ENCODE measurements around the gene TRAM2.

TRAM2 gene

GRCh38 chr6:52509281-52510212, 67.3 kb downstream of the TRAM2 start:
- no peak for ATAC-seq (replicated peaks)
- H3K4me3 Mint-ChIP-seq, result no peak overlapping the region
- H3K27ac Mint-ChIP-seq, result no peak overlapping the region
- no peaks in the 10 kb centered on the region for H3K4me1 Mint-ChIP-seq (ENCODE audit: low read depth in 2 of 2)
- H3K9me3 Mint-ChIP-seq, result no peaks in the 10 kb centered on the region
- H3K36me3 Mint-ChIP-seq (ENCODE audit: insufficient read depth), result peaks cover 18% of the 10 kb centered on the region
- DNase-seq, result no peak
- H3K27me3 Mint-ChIP-seq, result no peaks in the 10 kb centered on the region

GRCh38 chr6:52508261-52508739, 68.6 kb downstream of the TRAM2 start:
- Mint-ChIP-seq H3K36me3 (ENCODE audit: insufficient read depth) (peaks cover 14% of the 10 kb centered on the region), H3K27me3 (no peaks in the 10 kb centered on the region), H3K27ac (no peak overlapping the region), H3K4me3 (peak overlapping the region in 1 of 2 donors; percentile 23), H3K4me1 (ENCODE audit: low read depth in 2 of 2) (no peaks in the 10 kb centered on the region), H3K9me3 (no peaks in the 10 kb centered on the region)
- DNase-seq (no peak), ATAC-seq (replicated peaks) (no peak)

GRCh38 chr6:52507557-52508260, 69.2 kb downstream of the TRAM2 start:
- Mint-ChIP-seq H3K4me3 (no peak overlapping the region), H3K36me3 (ENCODE audit: insufficient read depth) (peaks cover 14% of the 10 kb centered on the region), H3K4me1 (ENCODE audit: low read depth in 2 of 2) (no peaks in the 10 kb centered on the region), H3K9me3 (no peaks in the 10 kb centered on the region), H3K27ac (peak overlapping the region in 1 of 2 donors; percentile 83), H3K27me3 (no peaks in the 10 kb centered on the region)
- DNase-seq, result no peak
- ATAC-seq (replicated peaks), result no peak

- no peak overlapping the region for H3K4me3 Mint-ChIP-seq
- no peaks in the 10 kb centered on the region for H3K27me3 Mint-ChIP-seq
- peak overlapping the region in 1 of 2 donors; percentile 41 for H3K27ac Mint-ChIP-seq
- H3K9me3 Mint-ChIP-seq, result no peaks in the 10 kb centered on the region
- peaks cover 14% of the 10 kb centered on the region for H3K36me3 Mint-ChIP-seq (ENCODE audit: insufficient read depth)
- no peak for ATAC-seq (replicated peaks)
- DNase-seq, result no peak
- H3K4me1 Mint-ChIP-seq (ENCODE audit: low read depth in 2 of 2), result no peaks in the 10 kb centered on the region
Observed at GRCh38 chr6:52506476-52506875, 70.4 kb downstream of the TRAM2 start.

GRCh38 chr6:52505726-52506409, 71.0 kb downstream of the TRAM2 start:
- Mint-ChIP-seq H3K27me3 (no peaks in the 10 kb centered on the region), H3K4me1 (ENCODE audit: low read depth in 2 of 2) (no peaks in the 10 kb centered on the region), H3K9me3 (no peaks in the 10 kb centered on the region), H3K27ac (peak overlapping the region in 1 of 2 donors; percentile 44), H3K36me3 (ENCODE audit: insufficient read depth) (peaks cover 14% of the 10 kb centered on the region), H3K4me3 (no peak overlapping the region)
- DNase-seq, result no peak
- no peak for ATAC-seq (replicated peaks)

- no peak overlapping the region for H3K4me3 Mint-ChIP-seq
- H3K27me3 Mint-ChIP-seq, result no peaks in the 10 kb centered on the region
- H3K9me3 Mint-ChIP-seq, result no peaks in the 10 kb centered on the region
- H3K27ac Mint-ChIP-seq, result peak overlapping the region in 1 of 2 donors; percentile 64
- H3K4me1 Mint-ChIP-seq (ENCODE audit: low read depth in 2 of 2), result no peaks in the 10 kb centered on the region
- H3K36me3 Mint-ChIP-seq (ENCODE audit: insufficient read depth), result peaks cover 14% of the 10 kb centered on the region
- ATAC-seq (replicated peaks), result no peak
- no peak for DNase-seq
Observed at GRCh38 chr6:52504782-52505136, 72.1 kb downstream of the TRAM2 start.

- ATAC-seq (replicated peaks) (no peak), DNase-seq (no peak)
- Mint-ChIP-seq H3K27me3 (no peaks in the 10 kb centered on the region), H3K4me3 (no peak overlapping the region), H3K27ac (peak overlapping the region in 1 of 2 donors; percentile 64), H3K36me3 (ENCODE audit: insufficient read depth) (peaks cover 11% of the 10 kb centered on the region), H3K4me1 (ENCODE audit: low read depth in 2 of 2) (no peaks in the 10 kb centered on the region), H3K9me3 (no peaks in the 10 kb centered on the region)
Observed at GRCh38 chr6:52503851-52504781, 72.7 kb downstream of the TRAM2 start.

- Mint-ChIP-seq H3K4me3 (no peak overlapping the region), H3K4me1 (ENCODE audit: low read depth in 2 of 2) (no peaks in the 10 kb centered on the region), H3K9me3 (no peaks in the 10 kb centered on the region), H3K27ac (no peak overlapping the region), H3K27me3 (no peaks in the 10 kb centered on the region), H3K36me3 (ENCODE audit: insufficient read depth) (peaks cover 9% of the 10 kb centered on the region)
- ATAC-seq (replicated peaks) (no peak), DNase-seq (no peak)
Observed at GRCh38 chr6:52503323-52503747, 73.5 kb downstream of the TRAM2 start.

GRCh38 chr6:52502306-52503029, 74.4 kb downstream of the TRAM2 start:
- H3K36me3 Mint-ChIP-seq (ENCODE audit: insufficient read depth), result peaks cover under 1% of the 10 kb centered on the region
- H3K4me1 Mint-ChIP-seq (ENCODE audit: low read depth in 2 of 2), result no peaks in the 10 kb centered on the region
- no peaks in the 10 kb centered on the region for H3K27me3 Mint-ChIP-seq
- no peaks in the 10 kb centered on the region for H3K9me3 Mint-ChIP-seq
- no peak overlapping the region for H3K4me3 Mint-ChIP-seq
- DNase-seq, result no peak
- ATAC-seq (replicated peaks), result no peak
- no peak overlapping the region for H3K27ac Mint-ChIP-seq

- no peak for DNase-seq
- H3K36me3 Mint-ChIP-seq (ENCODE audit: insufficient read depth), result no peaks in the 10 kb centered on the region
- no peak for ATAC-seq (replicated peaks)
- no peaks in the 10 kb centered on the region for H3K27me3 Mint-ChIP-seq
- no peaks in the 10 kb centered on the region for H3K4me1 Mint-ChIP-seq (ENCODE audit: low read depth in 2 of 2)
- no peak overlapping the region for H3K27ac Mint-ChIP-seq
- no peak overlapping the region for H3K4me3 Mint-ChIP-seq
- no peaks in the 10 kb centered on the region for H3K9me3 Mint-ChIP-seq
Observed at GRCh38 chr6:52500238-52501129, 76.4 kb downstream of the TRAM2 start.

- no peaks in the 10 kb centered on the region for H3K27me3 Mint-ChIP-seq
- no peaks in the 10 kb centered on the region for H3K36me3 Mint-ChIP-seq (ENCODE audit: insufficient read depth)
- H3K4me3 Mint-ChIP-seq, result no peak overlapping the region
- ATAC-seq (replicated peaks) (no peak), DNase-seq (no peak)
- H3K27ac Mint-ChIP-seq, result no peak overlapping the region
- H3K4me1 Mint-ChIP-seq (ENCODE audit: low read depth in 2 of 2), result no peaks in the 10 kb centered on the region
- no peaks in the 10 kb centered on the region for H3K9me3 Mint-ChIP-seq
Observed at GRCh38 chr6:52499681-52500236, 77.1 kb downstream of the TRAM2 start.
